Caco-2 (cell line): ENCODE data around the gene RAD51B. TPM values are rescaled to one million over a fixed set of nuclear protein-coding genes. Genes with fewer than 3 reads are reported as not detected.

Experiments used
- BruUV-seq: library from RNA; stranded (reverse); fragments of 400-500 nt; replicated peaks from 2 replicates; lab custom pipeline; 2021; lab: Mats Ljungman, UMichigan
- CTCF ChIA-PET: fragments of 300-600 bp; sonication (Branson Sonifier 250); formaldehyde crosslinking; loops from one replicate; lab custom pipeline; 2022; ENCODE audit warnings: antibody characterized with exemption; lab: Charles Lee
- POLR2A ChIA-PET: fragments of 300-600 bp; sonication (Branson Sonifier 250); formaldehyde crosslinking; loops from one replicate; lab custom pipeline; 2022; ENCODE audit warnings: antibody characterized with exemption; lab: Charles Lee
- DNase-seq, 2 experiments: peaks; one replicate each; pipeline versions ENCODE4 v3.0.0 to v3.0.0-alpha.2; 2020 to 2022
- H3K27me3 ChIP-seq: replicated peaks from 2 replicates; pipeline ENCODE4 v1.6.0; 2011; ENCODE audit warnings: low read length; ENCODE audit not compliant: control insufficient read depth, insufficient read depth
- H3K36me3 ChIP-seq: 2 replicates; pipeline ENCODE4 v1.5.1; 2011; ENCODE audit warnings: low read length; ENCODE audit not compliant: control insufficient read depth, insufficient read depth
- H3K4me1 ChIP-seq: fragments of 250-450 bp; sonication (Bioruptor Pico); 2 replicates; pipeline ENCODE4 v1.5.1; 2020; ENCODE audit warnings: mild to moderate bottlenecking
- H3K4me3 ChIP-seq: 2 replicates; pipeline ENCODE4 v1.5.1; 2011; ENCODE audit warnings: low read depth, mild to moderate bottlenecking, control low read depth, low read length
- H3K9me3 ChIP-seq: fragments of 250-450 bp; sonication (Bioruptor Pico); 2 replicates; pipeline ENCODE4 v1.5.1; 2020; ENCODE audit warnings: mild to moderate bottlenecking, moderate library complexity
- H3K27ac Mint-ChIP-seq: one replicate; pipeline ENCODE4 v1.8.0; 2022; ENCODE audit warnings: mixed read lengths; ENCODE audit not compliant: unreplicated experiment
- H3K27me3 Mint-ChIP-seq: one replicate; pipeline ENCODE4 v1.8.0; 2022; ENCODE audit warnings: mixed read lengths; ENCODE audit not compliant: insufficient read depth, unreplicated experiment
- H3K36me3 Mint-ChIP-seq: one replicate; pipeline ENCODE4 v1.8.0; 2022; ENCODE audit warnings: mild to moderate bottlenecking, mixed read lengths; ENCODE audit not compliant: insufficient read depth, unreplicated experiment
- H3K4me1 Mint-ChIP-seq: one replicate; pipeline ENCODE4 v1.8.0; 2022; ENCODE audit warnings: low read depth, mixed read lengths; ENCODE audit not compliant: unreplicated experiment
- H3K4me3 Mint-ChIP-seq: one replicate; pipeline ENCODE4 v1.8.0; 2022; ENCODE audit warnings: mild to moderate bottlenecking, moderate library complexity, mixed read lengths; ENCODE audit not compliant: unreplicated experiment
- H3K9me3 Mint-ChIP-seq: one replicate; pipeline ENCODE4 v1.8.0; 2022; ENCODE audit warnings: mixed read lengths; ENCODE audit not compliant: unreplicated experiment
- CTCF ChIP-seq, 2 experiments: fragments of 200-600 bp in 1 of 2; IDR thresholded peaks; 1 replicate in 1 of 2; 2 replicates in 1 of 2; pipeline versions ENCODE4 v1.5.1 to v1.8.0; 2011 to 2022; ENCODE audit warnings: antibody characterized with exemption in 1 of 2, control low read depth in 1 of 2, inconsistent platforms in 1 of 2, low read depth in 1 of 2, low read length in 1 of 2, mild to moderate bottlenecking in 1 of 2, moderate library complexity in 1 of 2; ENCODE audit not compliant: insufficient read depth in 1 of 2, severe bottlenecking in 1 of 2, unreplicated experiment in 1 of 2
- intact Hi-C: fragments of 100-400 bp; cut with micrococcal nuclease; formaldehyde crosslinking; loops from one replicate; pipeline ENCODE4 v1.10.0; 2022; ENCODE audit not compliant: unreplicated experiment
- total RNA-seq: library from RNA; stranded (reverse); gene quantifications from 2 replicates; pipeline ENCODE4 v1.2.3, GENCODE V29; 2022

RAD51B gene
- total RNA-seq, 1 experiment from 2014 or later = 16.7 TPM

GRCh38 chr14:68248481-68249255 is 429.1 kb downstream of the RAD51B start:
- ChIA-PET POLR2A (no interaction called here), CTCF (interaction anchor here (0.8 to 2.3 kb wide), 5 partner anchors 228 to 595 kb away, joined by 3 to 12 read pairs (median 4); no protein-coding TSS in a partner anchor)
- Mint-ChIP-seq H3K4me1 (peaks cover 50% of the 10 kb centered on the region), H3K4me3 (no peak overlapping the region), H3K27me3 (no peaks in the 10 kb centered on the region), H3K9me3 (no peaks in the 10 kb centered on the region), H3K27ac (no peak overlapping the region), H3K36me3 (no peaks in the 10 kb centered on the region)
- DNase-seq = peak in 1 of 2 experiments; percentile 36
- no peak overlapping the region for H3K4me3 ChIP-seq
- peaks cover 53% of the 10 kb centered on the region for H3K4me1 ChIP-seq
- H3K36me3 ChIP-seq = no peaks in the 10 kb centered on the region
- no TSS peak for BruUV-seq
- no peaks in the 10 kb centered on the region for H3K27me3 ChIP-seq
- intact Hi-C loops = loop anchor here (1.0 to 10.0 kb wide), 7 partner anchors 114 to 568 kb away; no protein-coding TSS in a partner anchor
- no peaks in the 10 kb centered on the region for H3K9me3 ChIP-seq
- peak; percentile 30 to 42 for TF ChIP-seq CTCF (IDR thresholded peaks at IDR 0.05; ENCODE audit: insufficient read depth in 1 of 2, low read depth in 1 of 2, low read length in 1 of 2, severe bottlenecking in 1 of 2, unreplicated experiment in 1 of 2)

GRCh38 chr14:68249661-68250451 is 430.3 kb downstream of the RAD51B start:
- Mint-ChIP-seq H3K4me1 (peaks cover 53% of the 10 kb centered on the region), H3K36me3 (no peaks in the 10 kb centered on the region), H3K4me3 (no peak overlapping the region), H3K9me3 (no peaks in the 10 kb centered on the region), H3K27me3 (no peaks in the 10 kb centered on the region), H3K27ac (peak overlapping the region; percentile 23)
- Histone ChIP-seq H3K4me3 (no peak overlapping the region), H3K27me3 (no peaks in the 10 kb centered on the region), H3K36me3 (no peaks in the 10 kb centered on the region), H3K9me3 (no peaks in the 10 kb centered on the region), H3K4me1 (peaks cover 59% of the 10 kb centered on the region)
- intact Hi-C loops = loop anchor here (2.0 to 10.0 kb wide), 6 partner anchors 112 to 413 kb away; no protein-coding TSS in a partner anchor
- no peak for TF ChIP-seq CTCF (IDR thresholded peaks at IDR 0.05; ENCODE audit: insufficient read depth in 1 of 2, low read depth in 1 of 2, low read length in 1 of 2, severe bottlenecking in 1 of 2, unreplicated experiment in 1 of 2)
- ChIA-PET CTCF (interaction anchor here (0.5 to 2.3 kb wide), 6 partner anchors 198 to 594 kb away, joined by 3 to 12 read pairs (median 4); no protein-coding TSS in a partner anchor), POLR2A (no interaction called here)
- DNase-seq = peak; percentile 28 to 47
- no TSS peak for BruUV-seq
